GM19324 (cell line): Measurements from ENCODE around the gene SPTBN5.

Source experiments
- ATAC-seq: cut with Tn5 transposase; IDR thresholded peaks from one replicate; pipeline ENCODE4 v1.9.1; 2021; ENCODE audit warnings: mild to moderate bottlenecking, moderate library complexity; ENCODE audit not compliant: unreplicated experiment, low FRiP score

SPTBN5 gene

DNA sequence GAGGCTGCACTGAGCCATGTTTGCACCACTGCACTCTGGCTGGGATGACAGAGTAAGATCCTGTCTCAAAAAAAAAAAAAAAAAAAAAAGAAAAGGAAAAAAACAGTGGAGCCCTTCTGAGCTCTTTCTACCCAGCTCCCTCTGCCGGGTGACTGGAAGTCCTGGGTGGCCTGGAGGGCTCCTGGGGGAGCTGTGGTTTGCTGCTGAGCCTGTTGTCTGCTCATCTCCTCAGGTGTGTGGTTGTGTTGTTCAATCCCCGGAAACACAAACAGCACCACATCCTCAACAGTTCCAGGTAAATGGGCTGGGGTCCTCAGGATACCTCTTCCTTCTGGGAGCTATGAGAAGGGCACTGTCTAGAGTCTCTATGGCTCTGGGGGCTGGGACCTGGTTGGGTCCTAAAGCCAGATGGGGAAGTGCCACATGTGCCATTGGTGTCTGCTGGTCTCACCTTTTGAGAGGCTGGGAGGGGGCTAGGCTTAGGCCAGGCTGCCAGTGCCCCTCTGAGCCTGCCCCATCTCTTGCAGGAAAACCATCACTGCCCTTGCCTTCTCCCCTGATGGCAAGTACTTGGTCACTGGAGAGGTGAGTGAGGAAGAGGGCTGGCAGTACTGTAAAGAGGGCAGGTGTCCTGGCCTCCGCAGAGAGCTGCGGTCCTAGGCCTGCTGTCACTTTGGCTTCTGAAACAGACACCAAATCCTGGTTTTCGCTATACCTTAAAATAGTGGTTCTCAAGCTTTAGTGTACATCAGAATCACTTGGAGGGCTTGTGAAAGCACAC, 83.0 kb downstream of the SPTBN5 start:
- ATAC-seq = no peak

DNA sequence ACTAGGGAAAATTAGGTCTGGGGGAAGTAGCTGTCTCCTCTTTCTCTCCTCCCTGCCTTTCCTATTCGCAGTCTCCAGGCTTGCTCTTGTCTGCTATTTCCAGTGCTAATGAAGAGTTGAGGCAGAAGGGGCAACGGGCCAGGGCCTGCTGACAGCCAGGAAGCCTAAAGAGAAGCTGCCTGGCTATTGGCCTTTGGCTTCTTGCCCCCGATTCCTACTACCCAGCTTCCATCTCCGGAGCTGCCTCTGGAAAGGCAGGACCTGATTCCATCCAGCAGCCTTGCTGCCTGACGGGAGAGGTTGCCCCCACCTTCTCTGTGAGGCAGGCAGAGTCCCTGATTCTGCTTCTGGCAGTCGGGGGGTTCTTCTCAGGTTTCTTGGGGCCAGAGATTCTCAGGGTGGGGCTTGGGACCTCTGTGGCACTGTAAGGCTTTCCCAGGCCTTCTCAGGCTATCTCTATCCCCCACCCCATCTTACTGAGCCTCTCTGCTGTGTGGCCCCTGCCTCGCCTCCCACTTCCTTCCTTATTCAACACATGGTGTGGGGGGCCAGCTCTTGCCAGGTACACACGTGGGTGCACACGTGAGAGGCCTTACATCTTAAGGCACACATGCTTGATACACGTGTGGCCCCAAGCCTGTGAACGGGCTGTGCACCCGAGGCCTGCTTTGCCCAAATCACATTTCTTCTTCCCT, 84.2 kb downstream of the SPTBN5 start:
- ATAC-seq = no peak

GRCh38 chr15:41809121-41809520, 84.7 kb downstream of the SPTBN5 start:
- no peak for ATAC-seq

GRCh38 chr15:41806291-41807181, 87.3 kb downstream of the SPTBN5 start:
- no peak for ATAC-seq

DNA sequence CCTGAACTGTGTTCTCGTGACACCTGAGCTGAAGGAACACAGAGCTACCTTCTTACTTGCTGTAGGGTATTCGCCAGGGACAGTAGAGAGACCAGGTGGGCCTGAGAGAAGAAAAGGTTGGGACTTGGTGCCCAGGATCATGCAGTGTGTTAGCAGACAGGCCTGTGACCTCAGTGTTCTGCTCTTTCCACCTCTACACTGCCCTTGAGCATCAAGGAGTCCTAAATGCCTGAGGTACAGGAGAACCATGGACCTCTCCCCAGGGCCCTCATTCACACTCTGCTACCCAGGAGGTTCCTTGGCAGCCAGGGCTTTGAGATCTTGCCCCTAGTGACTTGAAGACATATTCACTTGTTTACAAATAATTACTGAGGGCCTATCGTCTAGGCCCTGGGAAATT, 88.1 kb downstream of the SPTBN5 start:
- ATAC-seq = no peak

DNA sequence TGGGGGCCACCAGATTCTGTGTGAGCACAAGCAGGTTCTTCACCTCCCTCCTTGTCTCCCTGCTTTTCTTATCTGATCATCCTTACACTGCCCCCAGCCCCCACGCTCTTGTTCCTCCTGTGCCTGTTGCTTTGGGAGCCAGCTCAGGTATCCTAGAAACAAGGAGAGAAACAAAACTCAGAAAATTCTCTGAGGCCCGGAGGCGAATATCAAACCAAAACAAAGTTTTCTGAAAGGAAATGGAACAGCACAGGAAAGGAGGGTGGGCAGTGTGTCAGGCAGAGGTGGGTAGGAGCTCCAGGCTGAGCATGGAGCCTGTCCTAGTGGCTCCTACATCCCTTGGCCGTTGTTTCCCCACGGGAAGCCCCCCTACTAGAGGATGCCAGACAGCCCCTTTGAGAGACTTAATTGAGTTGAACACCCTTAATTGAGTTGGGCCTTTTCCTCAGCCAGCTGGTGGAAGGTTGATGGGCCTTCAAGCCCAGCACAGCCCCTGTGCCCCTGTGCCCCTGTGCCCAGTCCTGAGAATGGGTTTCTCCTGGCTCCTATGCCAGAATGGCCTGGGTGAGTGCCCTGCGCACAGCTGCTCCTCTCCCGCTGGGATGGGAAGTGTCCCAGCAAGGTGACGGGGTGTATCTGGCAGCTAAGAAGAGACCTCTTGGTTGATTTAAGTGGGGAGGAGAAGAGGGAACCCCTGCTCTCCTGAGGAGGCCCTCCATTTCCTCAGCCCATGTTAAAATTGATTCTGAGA, 88.8 kb downstream of the SPTBN5 start:
- ATAC-seq = no peak

GRCh38 chr15:41804361-41804760, 89.5 kb downstream of the SPTBN5 start:
- no peak for ATAC-seq

- no peak for ATAC-seq
Measured at GRCh38 chr15:41801850-41802455, 91.9 kb downstream of the SPTBN5 start.

DNA sequence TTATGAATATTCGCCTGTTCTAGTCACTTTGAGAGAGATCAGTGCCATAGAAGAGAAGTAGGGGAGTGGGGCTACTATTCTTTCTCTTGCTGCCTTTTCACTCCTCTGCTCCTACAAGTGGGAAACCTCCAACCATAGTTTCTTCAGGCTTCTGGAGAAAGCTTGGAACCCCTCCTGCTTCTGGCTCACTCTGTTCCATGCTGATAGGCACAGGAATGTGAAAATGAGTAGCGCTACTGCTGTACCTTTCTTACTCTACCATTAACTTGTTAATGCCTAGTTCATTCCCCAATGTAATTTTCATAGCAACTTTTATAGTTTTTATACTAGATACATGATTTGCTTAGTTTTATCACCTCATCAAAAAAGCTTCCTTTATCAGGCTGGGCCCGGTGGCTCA, 92.7 kb downstream of the SPTBN5 start:
- no peak for ATAC-seq

DNA sequence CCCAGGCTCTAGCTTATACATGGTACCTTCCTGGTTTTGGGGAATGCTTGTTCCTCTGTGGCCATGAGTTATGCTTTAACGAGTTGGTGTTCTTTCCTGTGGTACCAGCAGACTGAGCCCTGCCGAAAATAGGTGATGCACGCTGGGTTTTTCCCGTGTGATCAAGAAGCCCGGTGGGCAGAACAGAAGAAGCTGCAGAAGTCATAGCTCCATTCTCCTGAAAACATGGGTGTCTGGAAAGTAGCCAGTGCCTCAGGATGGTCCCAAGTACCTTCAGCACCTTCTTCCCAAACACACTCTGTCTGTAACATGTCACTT, 94.4 kb downstream of the SPTBN5 start:
- ATAC-seq = no peak

- no peak for ATAC-seq
Measured at GRCh38 chr15:41798607-41799487, 95.0 kb downstream of the SPTBN5 start.
